Endothelial cell of umbilical vein (primary cell): ENCODE measurements around the gene SLC15A5.

ENCODE experiments used
- CTCF ChIP-seq, 2 donors: IDR thresholded peaks; 1 replicate in 1 of 2; 2 replicates in 1 of 2; pipeline ENCODE4 v1.5.1; 2011; ENCODE audit warnings: low read length in 2 of 2, mild to moderate bottlenecking in 2 of 2, moderate library complexity in 2 of 2, control low read depth in 1 of 2, inconsistent platforms in 1 of 2, low read depth in 1 of 2; ENCODE audit not compliant: insufficient read depth in 1 of 2; ENCODE audit errors: extremely low read depth in 1 of 2
- EZH2 ChIP-seq: IDR thresholded peaks from 2 replicates; pipeline ENCODE4 v1.6.1; 2012; ENCODE audit warnings: borderline replicate concordance, low read depth, mild to moderate bottlenecking, moderate library complexity, low read length, inconsistent platforms; ENCODE audit not compliant: severe bottlenecking
- FOS ChIP-seq: IDR thresholded peaks from 2 replicates; pipeline ENCODE4 v1.6.1; 2011; ENCODE audit warnings: mild to moderate bottlenecking, low read length, moderate library complexity, borderline replicate concordance; ENCODE audit not compliant: insufficient read depth
- MAX ChIP-seq: IDR thresholded peaks from 2 replicates; pipeline ENCODE4 v1.6.1; 2011; ENCODE audit not compliant: insufficient read depth, insufficient read length
- MYC ChIP-seq: IDR thresholded peaks from one replicate; pipeline ENCODE4 v1.6.1; 2011; ENCODE audit warnings: mild to moderate bottlenecking, low read depth, low read length
- POLR2A ChIP-seq: IDR thresholded peaks from 2 replicates; pipeline ENCODE4 v1.6.1; 2012; ENCODE audit warnings: low read depth, mild to moderate bottlenecking, control low read depth, low read length
- POLR2AphosphoS5 ChIP-seq: IDR thresholded peaks from 2 replicates; pipeline ENCODE4 v1.6.1; 2012; ENCODE audit warnings: low read depth, mild to moderate bottlenecking, control low read depth, low read length, moderate library complexity; ENCODE audit not compliant: insufficient read depth

GRCh38 chr12:16297521-16297920 lies 20.0 kb upstream of the SLC15A5 start:
- TF ChIP-seq CTCF (IDR thresholded peaks at IDR 0.05; ENCODE audit: extremely low read depth in 1 of 2, insufficient read depth in 1 of 2, low read depth in 1 of 2, low read length in 2 of 2) (no peak), POLR2AphosphoS5 (no peak), POLR2A (no peak), MAX (no peak), EZH2 (no peak), MYC (no peak), FOS (no peak)
